ENCODE measurements around the gene ARHGAP18.

GRCh38 chr6:129695373-129696027 is 14.5 kb downstream of the ARHGAP18 start:
- TF ChIP-seq CTCF (IDR thresholded peaks at IDR 0.05 in 4 of 5, conservative IDR thresholded peaks at IDR 0.05 in 1 of 5) (no peak), POLR2A (IDR thresholded peaks at IDR 0.05) (no peak)

All from gastrocnemius medialis (tissue), 4 donors.